GM18868 (cell line): ENCODE measurements around the gene FXYD5.
"Not testable (repeated sequence)": the region's sequence is repeated elsewhere in the genome, so short reads cannot be mapped to it uniquely, and the experiment has no call there.

ENCODE experiments used
- ATAC-seq: cut with Tn5 transposase; IDR thresholded peaks from one replicate; pipeline ENCODE4 v1.9.1; 2021; ENCODE audit warnings: mild to moderate bottlenecking, moderate library complexity; ENCODE audit not compliant: unreplicated experiment

Gene FXYD5

DNA sequence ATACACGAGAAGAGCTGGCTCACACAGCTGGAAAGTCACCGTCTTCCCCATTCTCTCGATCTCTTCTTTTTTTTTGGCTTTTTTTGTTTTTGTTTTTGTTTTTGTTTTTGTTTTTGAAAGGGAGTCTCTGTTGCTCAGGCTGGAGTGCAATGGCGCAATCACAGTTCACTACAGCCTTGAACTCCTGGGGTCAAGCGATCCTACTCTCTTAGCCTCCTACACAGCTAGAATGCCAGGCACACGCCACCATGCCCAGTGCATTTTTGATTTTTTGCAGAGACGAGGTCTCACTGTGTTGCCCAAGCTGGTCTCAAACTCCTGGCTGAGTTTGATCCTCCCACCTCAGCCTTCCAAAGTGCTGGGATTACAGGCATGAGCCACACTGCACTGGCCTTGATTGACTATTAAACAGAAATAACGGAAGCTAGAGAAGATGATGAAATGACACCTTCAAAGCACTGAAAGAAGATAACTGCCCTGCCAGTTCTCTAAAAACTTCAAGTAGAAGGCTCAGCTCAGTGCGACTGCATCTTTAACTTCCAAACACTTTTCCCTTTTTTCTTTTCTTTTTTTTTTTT is 34.9 kb upstream of the FXYD5 start:
- ATAC-seq = no peak

DNA sequence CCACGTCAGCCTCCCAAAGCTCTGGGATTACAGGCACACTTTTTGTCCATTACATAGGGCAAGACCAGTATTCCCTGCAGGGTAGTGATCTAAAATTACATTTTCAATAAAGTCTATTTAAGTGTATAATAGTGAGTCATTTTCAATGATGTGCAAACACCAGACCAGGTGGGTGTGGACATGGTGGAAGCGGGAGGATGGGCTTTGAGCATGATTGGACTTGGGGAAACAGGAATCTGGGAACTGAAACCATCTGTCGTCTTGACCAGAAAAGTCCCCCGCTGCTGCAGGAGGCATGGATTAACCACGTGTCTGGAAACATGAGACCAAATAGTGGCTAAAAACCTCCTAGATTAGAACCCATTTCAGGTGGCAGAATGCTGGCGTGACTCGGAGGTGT is 34.0 kb upstream of the FXYD5 start:
- ATAC-seq = no peak

DNA sequence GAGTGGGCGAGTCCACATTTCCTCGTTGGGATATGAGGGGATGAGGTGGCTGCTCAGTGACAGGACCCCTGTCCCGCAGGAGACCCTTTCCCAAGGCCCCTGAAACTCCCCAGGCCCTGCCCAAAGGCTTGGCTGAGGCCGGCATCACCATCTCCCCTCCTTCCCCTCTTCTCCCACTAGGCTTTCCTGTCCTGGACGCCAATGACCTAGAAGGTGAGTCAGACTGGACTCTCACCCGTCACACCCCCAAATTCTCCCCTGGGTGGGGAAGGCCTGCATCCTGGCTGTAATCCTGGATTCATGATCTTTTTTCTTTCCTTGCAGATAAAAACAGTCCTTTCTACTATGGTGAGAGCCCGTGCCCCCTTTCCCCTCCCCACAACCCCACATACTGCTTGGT is 33.6 kb upstream of the FXYD5 start:
- no peak for ATAC-seq

DNA sequence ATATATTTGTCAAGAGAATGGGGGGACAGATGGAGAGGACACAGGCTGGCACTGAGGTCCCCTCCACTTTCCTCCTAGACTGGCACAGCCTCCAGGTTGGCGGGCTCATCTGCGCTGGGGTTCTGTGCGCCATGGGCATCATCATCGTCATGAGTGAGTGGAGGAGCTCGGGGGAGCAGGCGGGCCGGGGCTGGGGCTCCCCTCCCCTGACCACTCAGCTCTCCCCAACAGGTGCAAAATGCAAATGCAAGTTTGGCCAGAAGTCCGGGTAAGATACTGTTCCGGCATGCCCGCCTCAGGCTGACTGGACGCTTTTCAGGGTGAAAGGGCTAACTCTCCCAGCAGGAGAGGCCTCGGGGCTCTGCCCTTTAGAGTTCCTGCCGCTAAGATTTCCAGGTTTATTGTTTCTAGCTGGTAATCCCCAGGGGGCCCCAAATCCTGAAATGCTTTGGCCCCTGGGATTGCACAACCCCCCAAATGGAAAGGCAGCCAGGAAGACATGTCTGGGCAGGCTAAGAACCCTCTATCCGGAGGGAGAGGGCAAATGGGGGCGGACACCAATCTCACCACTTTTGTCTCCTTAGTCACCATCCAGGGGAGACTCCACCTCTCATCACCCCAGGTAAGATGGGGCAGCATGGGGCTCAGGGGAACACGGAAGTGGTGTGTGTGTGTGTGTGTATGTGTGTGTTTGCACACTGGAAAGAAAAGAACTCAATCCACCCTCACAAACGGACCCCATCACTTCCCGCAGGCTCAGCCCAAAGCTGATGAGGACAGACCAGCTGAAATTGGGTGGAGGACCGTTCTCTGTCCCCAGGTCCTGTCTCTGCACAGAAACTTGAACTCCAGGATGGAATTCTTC is 31.6 kb upstream of the FXYD5 start:
- no peak for ATAC-seq

DNA sequence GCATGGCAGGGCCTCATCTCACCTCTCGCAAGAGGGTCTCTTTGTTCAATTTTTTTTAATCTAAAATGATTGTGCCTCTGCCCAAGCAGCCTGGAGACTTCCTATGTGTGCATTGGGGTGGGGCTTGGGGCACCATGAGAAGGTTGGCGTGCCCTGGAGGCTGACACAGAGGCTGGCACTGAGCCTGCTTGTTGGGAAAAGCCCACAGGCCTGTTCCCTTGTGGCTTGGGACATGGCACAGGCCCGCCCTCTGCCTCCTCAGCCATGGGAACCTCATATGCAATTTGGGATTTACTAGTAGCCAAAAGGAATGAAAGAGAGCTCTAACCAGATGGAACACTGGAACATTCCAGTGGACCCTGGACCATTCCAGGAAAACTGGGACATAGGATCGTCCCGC is 31.0 kb upstream of the FXYD5 start:
- no peak for ATAC-seq

DNA sequence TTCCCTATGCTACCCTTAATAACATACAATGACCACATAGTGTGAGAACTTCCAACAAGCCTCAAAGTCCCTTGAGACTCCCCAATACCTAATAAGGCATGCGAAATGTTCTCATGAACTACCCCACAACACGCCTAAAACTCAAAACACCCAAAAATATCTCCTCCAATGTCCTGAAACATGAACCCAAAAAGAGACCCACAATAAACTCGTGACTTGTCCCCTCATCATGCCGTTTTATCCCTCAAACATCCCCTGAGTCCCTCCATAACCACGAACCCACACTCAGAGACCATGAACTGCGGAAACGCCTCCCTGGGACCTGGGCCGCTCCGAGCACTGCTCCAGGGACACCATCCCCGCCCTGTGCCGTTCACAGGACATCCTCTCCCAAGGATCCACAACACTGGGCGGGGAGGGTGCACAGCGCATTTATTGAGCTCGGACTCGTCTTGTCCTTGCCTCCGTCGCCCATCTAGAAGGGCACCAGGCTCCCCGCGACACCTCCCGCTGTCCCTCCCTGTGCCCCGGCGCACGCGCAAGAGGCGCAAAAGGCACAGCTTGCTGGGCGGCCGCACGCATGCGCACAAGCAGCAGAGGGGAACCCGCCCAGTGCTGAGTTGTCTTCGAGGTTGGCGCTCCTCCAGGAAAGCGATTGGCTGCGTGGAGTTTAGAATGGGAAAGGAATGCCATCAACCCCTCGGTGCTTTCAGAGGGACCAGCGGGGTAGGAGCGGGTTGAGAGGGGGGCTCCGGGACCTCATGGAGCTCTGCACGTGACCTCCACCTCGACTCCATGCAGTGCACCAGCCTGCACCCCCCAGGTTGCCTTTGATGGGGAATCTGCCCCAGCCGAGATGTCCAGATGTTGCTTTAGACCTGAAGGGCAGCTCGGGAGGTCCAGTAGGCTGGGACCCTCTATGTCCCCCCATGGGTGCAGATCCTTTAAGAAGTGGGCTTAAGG is 30.2 kb upstream of the FXYD5 start:
- ATAC-seq = peak; percentile 57

DNA sequence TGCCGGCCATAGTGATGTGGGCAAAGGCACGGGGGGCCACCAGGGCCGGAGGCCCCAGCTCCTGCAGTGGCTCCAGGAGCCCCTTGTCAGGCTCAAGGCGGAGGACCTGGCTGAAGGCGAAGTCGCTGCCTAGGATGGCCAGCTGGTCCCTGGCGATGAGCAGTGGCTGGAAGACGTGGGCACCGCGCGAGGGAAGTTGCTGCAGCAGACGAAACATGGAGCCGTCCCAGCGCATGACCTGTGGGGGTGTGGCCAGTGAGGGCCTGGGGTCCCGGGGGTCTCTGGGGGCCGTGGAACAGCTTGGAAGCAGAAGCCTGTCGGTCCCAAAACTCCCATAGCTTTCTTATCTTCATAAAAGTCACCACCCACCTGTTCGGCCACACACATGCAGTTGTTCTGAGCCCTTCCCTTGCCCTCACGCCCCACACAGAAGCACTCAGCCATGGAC is 29.2 kb upstream of the FXYD5 start:
- no peak for ATAC-seq

DNA sequence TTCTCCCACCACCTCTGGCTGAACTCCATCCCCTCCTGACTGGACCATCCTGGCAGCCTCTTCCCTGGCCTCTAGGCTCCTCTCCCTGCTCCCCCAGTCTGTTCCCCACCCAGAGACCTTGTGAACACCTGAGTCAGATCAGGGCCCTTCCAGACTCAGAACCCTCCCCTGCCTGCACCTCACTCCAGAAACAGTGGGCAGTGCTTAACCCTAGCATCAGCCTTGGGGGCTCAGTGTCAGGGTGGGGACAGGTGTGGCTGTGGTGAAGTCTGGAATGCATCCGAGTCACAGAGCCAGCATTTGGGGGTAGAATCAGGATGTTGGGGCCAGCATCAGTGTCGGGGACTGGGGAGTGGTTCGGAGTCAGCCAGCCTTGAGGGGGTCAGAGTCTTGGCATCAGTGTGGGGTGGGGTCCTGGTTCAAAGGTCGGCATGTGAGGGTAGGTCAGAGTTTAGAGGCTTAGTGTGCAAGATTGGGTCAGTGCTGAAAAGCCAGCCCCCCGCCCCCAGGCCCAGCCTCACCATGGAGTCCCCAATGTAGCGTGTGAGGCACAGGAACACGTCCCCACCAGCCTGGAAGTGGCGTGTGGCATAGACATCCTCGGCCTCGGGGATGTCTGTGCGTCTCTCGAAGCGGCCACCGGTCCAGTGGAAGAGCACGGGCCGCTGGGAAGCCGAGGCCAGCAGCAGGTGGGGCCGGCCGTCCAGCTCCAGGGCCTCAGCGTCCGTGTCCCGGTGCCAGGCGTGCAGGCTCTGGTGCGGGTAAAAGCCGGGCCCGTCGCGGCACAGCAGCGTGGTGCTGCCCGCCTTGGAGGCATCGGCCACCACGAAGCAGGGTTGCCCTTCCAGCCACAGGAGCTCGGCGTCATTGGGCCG is 28.5 kb upstream of the FXYD5 start:
- ATAC-seq = no peak

DNA sequence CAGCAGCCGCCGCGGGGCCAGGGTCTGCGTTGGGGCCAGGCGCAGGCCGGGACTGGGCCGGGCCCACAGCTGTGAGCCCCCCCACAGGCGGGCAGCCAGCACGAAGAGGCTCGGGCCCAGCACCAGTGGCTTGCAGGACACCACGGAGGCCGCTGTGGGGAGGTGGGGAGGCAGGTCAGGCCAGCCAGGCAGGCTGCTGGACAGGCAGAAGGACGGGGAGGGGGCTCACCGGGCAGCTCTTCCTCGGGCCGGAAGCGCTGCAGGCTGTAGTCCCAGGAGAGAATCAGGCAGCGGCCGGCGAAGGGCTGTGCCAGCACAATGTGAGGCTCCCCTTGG is 27.9 kb upstream of the FXYD5 start:
- no peak for ATAC-seq

DNA sequence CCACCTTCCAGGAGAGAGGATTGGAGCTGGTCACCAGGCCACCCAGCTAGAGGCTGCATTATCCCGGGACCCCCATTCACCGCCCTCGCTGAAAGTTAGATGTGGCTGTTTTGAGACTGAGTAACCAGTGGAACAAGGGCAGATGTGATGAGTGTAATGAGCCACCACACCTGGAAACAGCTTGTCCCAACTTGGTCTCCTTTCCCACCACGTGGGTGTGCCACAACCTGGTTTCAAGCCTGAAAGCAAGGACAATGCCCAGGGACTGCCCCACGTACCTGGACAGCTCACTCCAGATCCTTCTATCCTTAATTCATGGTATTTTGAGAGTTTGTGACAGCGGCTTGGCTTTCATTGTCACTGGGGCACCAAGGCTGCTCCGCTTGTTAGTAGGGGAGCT is 26.7 kb upstream of the FXYD5 start:
- no peak for ATAC-seq

DNA sequence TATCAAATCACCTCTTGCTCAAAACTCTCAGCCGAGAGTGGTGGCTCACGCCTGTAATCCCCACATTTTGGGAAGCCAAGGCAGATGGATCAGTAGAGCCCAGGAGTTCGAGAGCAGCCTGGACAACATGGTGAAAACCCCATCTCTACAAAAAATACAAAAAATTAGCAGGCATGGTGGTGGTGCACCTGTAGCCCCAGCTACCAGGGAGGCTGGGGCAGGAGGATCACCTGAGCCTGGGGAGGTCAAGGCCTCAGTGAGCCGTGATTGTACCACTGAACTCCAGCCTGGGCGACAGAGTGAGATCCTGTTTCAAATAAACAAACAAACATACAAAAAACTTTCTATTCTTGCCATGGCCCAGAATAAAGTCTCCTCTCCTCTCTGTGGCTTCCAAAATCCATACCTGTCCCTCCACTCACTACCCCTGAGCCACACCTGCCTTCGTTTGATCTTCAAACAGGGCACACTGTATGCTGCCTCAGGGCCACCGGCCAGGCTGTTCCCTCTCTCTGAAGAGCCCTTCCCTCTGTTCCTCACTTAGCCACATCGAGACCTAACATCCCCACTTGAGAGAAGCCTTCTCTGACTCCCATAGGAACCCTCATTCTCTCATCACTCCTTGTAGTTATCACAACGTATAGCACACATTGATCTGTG is 26.0 kb upstream of the FXYD5 start:
- no peak for ATAC-seq

DNA sequence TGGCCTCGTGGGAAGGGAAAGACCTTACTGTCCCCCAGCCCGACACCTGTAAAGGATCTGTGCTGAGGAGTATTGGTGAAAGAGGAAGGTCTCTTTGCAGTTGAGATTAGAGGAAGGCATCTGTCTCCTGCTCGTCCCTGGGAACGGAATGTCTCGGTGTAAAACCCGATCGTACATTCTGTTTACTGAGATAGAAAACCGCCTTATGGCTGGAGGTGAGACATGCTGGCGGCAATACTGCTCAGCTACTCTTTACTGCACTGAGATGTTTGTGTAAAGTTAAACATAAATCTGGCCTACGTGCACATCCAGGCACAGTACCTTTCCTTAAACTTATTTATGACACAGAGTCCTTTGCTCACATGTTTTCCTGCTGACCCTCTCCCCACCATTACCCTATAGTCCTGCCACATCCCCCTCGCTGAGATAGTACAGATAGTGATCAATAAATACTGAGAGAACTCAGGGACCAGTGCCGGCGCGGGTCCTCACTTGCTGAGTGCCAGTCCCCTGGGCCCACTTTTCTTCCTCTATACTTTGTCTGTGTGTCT is 24.7 kb upstream of the FXYD5 start:
- not testable (repeated sequence) for ATAC-seq

DNA sequence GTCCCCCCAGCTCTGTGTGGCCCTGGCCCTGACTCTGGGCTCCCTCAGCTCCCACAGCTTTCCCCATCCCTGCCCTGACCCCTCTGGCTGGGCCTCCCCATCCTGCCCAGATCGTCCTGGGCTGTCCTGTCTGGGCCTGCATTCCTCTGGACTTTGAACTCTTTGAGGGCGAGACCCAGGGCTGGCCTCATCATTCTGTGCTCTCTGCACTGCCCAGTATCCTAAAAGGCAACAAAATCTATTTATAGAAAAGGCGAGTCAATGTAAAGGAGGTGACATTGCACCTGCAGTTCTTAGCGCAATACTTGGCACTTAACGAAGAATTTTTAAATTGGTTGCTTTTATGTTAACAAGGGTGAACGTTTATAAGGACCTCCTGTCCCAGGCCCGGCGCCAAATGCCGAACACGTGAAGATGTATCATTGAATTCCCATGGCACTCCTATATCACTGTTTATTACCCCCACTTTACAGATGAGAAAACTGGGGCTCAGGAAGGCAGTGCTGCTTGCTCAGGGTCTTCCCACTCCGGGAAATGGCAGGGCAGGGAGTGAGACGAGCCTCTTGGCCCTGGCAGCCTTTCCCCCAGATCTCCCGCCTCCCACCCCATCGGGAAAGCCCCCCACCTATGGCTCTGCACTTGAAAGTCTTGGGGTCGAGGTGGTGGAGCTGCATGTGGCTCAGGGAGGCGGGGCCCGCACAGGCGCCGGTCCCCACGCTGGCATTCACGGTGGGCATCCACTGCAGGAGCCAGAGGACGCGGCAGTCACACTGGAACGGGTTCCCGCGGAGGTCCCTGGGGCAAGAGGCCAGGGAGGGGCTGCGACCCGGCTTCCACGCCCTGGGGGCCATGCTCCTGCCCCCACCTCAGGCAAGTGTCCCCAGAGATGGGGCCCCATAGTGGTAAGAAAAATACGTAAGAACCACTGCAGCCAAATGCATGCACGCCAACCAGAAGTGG is 23.5 kb upstream of the FXYD5 start:
- ATAC-seq = no peak

DNA sequence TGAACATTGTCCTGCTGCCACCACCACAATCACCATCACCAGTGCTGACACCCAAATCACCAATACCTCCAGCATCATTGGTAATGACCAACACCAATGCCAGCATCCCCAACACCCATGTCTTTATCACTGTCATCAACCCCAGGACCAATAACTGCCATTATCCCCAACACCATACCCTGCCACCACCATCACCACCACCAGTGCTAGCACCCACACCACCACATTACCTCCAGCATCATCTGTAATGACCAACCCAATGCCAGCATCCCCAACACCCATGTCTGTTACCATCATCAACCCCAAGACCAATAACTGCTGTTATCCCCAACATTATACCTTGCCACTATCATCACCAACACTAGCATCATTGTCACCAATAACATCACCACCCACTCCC is 22.3 kb upstream of the FXYD5 start:
- no peak for ATAC-seq

DNA sequence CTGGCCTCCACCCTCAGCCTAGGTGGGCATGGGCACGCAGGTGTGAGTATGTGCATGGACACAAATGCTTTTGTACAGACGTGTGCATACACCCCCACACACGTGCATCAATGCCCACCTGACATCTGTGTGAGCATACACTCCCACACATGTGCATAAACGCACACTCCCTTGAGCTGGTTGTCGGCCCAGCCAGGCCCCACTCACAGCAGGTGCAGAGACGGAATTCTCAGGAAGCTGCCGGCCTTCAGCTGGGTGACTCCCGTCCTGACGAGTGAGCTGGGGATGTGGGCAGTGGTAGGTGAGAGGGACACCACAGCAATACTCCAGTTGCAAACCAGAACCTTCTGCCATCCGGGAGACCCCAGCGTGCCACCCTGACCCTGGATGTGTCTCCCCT is 20.7 kb upstream of the FXYD5 start:
- ATAC-seq = no peak

DNA sequence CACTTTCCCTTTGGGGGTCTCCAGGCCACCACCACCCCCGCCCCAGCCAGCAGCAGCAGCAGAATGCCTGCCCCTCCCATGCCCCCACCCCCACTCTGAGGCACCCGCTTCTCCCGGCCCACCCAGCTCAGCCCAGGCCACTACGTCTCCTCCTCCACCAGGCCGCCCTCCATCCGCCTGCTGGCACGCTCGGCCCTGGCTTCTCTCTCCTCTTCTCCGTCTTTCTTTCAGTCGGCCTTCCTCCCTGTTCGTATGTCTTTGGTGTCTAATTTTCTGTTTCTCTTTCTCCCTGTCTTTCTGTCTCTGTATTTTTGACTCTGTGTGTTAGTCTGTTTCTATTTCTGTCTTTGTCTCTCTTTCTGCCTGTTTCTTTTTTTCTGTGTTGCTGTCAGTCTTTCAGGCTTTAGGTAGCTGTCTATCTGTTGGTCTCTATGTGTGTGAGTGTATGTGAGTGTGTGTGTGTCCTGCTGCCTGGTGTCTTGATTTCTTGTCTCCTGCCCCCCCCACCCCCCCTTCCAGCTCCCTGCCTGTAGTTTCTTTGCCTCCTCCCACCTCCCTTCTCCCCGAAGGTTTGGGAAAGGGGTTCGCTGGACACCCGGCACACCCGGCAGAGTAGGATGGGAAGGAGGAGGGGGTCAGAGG is 19.8 kb upstream of the FXYD5 start, which contains the start of gene LGI4:
Gene LGI4 (minus strand): TSS at position 459 of the 642 bp plus-strand sequence. CDS start 379 bp downstream, at position 80.
- no peak for ATAC-seq

DNA sequence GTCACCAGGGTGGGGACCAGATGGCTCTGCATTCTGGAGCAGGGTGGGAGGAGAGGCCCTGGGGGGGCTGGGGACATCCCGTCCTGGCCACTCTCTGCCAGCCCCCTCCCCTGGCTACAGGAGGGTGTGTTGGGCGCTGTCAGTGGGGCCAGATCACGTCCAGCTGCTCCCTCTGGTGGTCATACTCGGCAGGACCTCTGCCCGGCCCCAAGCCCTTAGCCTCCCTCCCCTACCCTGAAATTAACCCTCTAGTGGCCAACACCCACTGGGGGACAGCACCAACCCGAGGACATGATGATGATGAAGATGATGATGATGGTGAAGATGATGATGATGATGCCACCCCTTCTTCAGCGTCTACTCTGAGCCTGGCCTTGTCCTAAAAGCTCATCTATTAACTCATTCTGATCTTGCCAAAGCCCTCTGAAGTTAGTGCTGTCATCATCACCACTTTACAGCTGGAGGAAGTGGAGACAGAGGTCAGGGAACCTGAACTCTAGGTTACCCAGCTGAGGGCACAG is 19.1 kb upstream of the FXYD5 start:
- no peak for ATAC-seq

DNA sequence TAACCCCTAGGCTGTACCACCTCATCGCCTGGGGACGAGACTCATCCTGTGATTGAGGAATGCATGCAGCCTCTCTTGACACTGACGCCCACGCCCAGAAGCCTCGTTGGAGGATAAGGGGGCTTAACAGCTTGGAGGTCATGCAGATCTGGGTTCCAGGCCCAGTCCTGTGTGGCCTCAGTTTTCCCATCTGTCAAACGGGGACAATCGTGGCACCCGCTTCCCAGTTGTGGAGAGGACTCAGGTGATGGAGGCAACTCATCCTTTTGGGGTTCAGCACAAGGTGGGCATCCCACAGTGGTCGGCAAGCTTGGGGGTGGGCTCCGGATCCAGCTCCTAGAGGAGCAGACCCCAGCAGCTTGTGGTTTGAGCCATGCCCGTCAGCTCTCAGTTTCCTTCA is 18.3 kb upstream of the FXYD5 start:
- ATAC-seq = no peak
